Astrocyte of the hippocampus (primary cell): Measurements from ENCODE around the gene OR5K3.
"Not testable (repeated sequence)": the region's sequence is repeated elsewhere in the genome, so short reads cannot be mapped to it uniquely, and the experiment has no call there.

Experiments
- DNase-seq: peaks from one replicate; pipeline ENCODE4 v3.0.0; 2011; ENCODE audit warnings: low read depth, low spot score

Gene OR5K3, protein sequence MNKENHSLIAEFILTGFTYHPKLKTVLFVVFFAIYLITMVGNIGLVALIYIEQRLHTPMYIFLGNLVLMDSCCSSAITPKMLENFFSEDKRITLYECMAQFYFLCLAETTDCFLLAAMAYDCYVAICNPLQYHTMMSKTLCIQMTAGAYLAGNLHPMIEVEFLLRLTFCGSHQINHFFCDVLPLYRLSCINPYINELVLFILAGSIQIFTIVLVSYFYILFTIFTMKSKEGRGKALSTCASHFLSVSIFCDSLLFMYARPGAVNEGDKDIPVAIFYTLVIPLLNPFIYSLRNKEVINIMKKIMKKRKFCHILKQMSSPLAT

GRCh38 chr3:98390366-98390765 lies at the start of gene OR5K3:
Gene OR5K3 (plus strand): TSS chr3:98390666. CDS start chr3:98390666, 0 bp downstream.
- no peak for DNase-seq

GRCh38 chr3:98341758-98342157 lies 48.7 kb upstream of the OR5K3 start:
- DNase-seq: no peak

- DNase-seq: peak; percentile 29
These were observed 46.6 kb upstream of the OR5K3 start for GRCh38 chr3:98343647-98344507.

- no peak for DNase-seq
These were observed 40.4 kb upstream of the OR5K3 start for GRCh38 chr3:98350082-98350481.

GRCh38 chr3:98353554-98353953 lies 36.9 kb upstream of the OR5K3 start, which contains the start of gene OR5K4:
Gene OR5K4 (plus strand): TSS chr3:98353854. CDS start chr3:98353854, 0 bp downstream.
- no peak for DNase-seq

DNA sequence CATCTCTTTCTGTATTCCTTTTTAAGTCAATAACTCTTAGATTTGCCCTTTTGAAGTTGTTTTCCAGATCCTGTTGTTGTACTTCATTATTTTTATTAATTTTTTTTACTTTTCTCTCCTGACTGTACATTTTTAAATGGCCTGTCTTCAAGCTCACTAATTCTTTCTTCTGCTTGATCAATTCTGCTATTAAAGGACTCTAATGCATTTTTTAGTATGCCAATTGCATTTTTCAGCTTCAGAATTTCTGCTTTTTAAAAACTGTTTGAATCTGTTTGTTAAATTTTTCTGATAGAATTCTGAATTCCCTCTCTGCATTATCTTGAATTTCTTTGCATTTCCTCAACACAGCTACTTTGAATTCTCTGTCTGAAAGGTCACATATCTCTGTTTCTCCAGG lies 31.2 kb upstream of the OR5K3 start:
- DNase-seq: no peak

DNA sequence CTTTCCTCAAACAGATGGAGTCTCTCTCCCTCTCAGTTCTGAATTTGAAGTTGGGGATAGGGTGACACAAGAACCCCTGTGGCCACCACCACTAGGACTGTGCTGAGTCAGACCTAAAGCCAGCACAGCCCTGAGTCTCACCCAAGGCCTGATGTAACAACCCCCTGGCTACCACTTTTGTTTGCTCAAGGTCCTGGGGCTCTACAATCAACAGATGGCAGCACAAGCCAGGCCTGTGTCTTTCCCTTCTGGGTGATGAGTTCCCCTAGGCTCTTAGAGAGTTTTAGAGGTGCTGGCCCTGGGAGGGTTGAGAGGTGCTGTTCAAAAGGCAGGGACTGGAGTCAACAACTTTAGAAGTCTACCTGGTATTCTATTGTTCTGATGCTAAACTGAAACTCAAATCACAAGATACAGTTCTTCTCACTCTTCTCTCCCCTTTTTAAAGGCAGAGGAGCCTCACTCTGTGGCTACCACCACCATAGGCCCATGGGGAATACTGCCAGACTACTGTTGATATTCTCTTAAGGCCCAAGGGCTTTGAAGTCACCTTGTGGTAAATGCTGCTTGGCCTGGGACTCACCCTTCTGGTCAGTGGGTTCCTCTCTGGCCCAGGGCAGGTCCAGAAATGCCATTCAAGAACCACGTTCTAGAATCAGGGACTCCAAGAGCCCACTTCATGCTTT lies 30.3 kb upstream of the OR5K3 start:
- DNase-seq: no peak

GRCh38 chr3:98360681-98361080 lies 29.8 kb upstream of the OR5K3 start:
- no peak for DNase-seq

GRCh38 chr3:98361289-98361688 lies 29.2 kb upstream of the OR5K3 start:
- DNase-seq: no peak

DNA sequence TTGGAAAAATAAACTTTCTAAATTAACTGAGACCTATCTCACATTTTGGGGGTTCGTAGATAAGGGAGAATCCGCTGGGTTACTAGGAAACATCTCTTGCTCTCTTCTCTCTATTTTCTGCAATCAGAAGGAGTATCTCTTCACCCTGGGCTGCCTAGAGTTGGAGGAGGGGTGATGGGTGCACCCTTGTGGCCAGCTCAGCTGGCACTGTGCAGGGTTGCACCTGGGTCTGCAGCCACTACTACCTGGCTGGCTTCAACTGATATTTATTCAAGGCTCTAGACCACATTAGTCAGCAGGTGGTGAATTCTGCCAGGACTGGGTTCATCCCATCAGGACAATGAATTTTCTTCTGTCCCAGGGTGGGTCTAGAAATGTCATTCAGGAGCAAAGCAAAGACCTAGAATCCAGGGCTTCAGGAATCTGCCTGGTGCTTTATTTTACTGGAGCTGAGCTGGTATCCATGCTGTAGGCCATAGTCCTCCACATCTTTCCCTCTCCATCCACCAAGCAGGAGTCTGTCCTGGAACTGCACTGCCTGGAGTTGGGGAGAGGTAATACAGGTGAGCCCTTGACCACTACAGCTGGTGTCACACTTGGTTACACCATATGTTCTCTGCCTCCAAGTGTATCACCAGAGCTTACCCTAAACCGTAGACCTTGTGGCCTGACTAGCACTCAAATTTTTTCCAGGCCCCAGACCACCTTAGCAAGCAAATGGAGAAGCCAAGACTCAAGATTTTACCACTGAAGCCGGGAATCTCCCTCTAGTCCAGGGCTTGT lies 22.8 kb upstream of the OR5K3 start:
- no peak for DNase-seq

DNA sequence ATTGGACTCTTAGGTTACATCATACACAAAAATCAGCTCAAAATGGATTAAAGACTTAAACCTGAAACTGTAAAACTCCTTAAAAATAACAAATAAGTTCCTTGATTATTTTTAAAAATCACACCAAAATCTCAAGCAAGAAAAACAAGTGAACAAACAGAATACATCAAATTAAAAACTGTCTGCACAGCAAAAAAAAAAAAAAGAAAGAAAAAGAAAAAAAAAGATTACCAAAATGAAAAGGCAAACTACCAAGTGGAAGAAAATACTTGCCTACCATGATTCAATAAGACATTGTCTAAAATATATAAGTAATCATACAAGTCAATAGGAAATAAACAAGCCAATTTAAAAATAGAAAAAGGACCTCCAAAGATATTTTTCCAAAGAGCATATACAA lies 19.3 kb upstream of the OR5K3 start:
- no peak for DNase-seq

- no peak for DNase-seq
These were observed 18.6 kb upstream of the OR5K3 start for GRCh38 chr3:98371853-98372252.

DNA sequence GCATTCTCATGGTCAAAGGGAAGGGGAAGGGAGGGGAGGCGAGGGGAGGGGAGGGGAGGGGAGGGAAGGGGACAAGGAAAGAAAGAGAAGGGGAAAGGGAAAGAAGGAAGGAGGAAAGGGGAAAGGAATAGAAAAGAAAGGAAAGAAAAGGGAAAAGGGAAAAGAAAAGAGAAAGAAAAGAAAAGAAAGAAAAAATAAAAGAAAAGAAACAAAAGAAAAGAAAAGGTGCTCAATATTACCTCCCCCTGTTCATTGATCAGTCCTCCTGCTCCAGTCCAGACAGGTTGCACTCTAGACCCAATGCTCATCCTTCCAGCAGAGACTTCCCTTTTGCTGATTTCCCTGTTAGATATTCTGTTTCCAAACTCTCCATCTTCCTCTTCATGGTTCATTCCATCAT lies 18.0 kb upstream of the OR5K3 start:
- no peak for DNase-seq

DNA sequence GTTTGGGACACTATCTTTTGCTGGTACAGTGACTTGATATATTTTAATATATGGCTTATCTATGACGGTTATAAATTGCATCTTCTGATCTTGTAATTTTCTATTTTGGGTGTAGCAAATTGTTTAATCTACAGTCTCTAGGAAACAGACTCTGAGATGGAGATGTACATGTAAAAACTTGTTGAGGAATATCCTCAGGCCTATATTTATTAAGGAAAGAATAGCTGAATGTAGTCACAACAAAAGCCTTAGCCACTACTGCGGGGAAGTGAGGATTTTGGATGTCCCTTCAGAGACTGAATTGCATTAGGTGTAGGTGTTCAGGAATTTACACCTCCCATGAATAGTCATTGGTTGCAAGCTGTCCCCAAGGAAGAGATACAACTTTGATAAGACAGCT lies 13.8 kb upstream of the OR5K3 start:
- DNase-seq: no peak

DNA sequence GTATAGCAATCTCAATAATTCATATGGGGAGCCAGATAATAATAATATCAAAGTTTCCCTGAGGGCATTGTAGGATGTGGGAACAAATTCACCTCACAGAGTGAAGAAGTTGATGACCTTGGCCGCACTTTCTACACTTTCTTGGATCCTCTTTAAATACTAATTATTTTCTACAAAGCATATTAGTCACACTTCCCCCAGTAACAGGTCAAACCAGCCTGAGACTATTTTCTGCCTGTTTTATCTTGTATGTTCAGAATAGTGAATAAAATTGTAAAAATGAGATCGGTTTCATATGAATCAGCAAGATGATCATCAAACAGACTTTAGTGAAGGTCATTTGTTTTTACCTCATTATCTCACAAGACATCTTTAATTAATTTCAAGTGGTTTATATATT lies 2.3 kb upstream of the OR5K3 start:
- no peak for DNase-seq

- DNase-seq: no peak
These were observed 4.6 kb downstream of the OR5K3 start for GRCh38 chr3:98395101-98395500.

- DNase-seq: not testable (repeated sequence)
These were observed 6.0 kb downstream of the OR5K3 start for GRCh38 chr3:98396482-98396881.

DNA sequence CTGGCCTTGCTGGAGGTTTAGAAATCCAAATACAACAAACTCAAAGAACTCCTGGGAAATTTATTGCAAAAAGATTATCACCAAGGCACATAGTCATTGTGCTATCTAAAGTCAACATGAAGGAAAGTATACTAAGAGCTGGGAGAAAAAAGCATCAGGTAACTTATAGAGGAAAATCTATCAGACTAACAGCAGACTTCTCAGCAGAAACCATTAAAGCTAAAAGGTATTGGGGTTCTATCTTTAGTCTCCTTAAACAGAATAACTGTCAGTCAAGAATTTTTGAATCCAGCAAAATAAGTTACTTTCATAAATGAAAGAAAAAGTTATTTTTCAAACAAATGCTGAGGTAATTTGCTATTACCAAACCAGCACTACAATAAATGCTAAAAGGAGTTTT lies 8.0 kb downstream of the OR5K3 start:
- no peak for DNase-seq

DNA sequence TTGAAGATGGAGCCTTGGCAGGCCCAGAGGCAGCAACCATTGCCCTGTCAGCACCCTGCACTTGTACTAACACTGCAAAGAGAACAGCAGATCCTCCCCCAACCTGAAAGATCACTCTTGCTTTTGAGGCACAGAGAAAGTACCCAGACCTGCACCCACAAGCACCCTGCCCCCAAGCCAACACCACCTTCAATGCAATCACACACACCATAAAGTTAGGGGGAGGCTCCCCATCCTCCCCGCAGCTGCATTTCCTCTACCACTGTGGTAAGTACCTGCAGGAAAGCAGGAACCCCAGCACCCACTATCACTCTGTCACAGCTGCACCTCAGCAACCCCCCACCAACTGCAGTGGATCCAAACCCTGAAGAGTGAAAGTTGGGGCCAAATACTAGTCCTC lies 12.0 kb downstream of the OR5K3 start:
- DNase-seq: no peak

DNA sequence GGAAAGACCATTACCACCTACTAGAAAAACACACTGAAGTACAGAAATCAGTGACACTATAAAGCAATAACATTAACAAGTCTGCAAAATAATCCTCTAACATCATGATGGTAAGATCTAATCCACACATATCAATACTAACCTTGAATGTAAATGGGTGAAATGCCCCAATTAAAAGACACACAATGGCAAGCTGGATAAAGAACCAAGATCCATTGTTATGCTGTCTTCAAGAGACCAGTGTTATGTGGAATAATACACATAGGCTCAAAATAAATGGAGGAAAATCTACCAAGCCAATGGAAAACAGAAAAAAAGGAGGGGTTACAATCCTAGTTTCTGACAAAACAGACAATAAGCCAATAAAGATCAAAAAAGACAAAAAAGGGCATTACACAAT lies 13.5 kb downstream of the OR5K3 start:
- no peak for DNase-seq

- no peak for DNase-seq
These were observed 15.6 kb downstream of the OR5K3 start for GRCh38 chr3:98406034-98406433.

DNA sequence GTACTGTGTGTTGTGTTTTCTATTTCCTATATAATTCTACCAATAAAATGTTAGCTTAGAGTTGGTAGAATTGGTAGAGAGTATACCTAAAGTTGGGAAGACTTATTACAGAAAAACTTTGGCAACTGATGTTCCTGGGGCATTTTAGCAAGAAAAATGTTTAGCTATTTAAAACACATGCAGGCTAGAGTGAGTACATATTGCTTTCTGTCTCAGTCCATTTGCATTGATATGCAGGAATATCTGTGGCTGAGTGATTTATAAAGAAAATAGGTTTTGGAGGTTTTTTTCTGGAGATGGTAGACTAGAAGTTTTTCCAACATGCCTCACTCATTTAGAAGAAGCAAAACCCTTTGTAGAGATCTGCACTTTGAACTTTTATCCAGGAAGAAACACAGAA lies 42.1 kb downstream of the OR5K3 start:
- DNase-seq: no peak
